C4-2B (cell line): Measurements from ENCODE around the gene CEACAM6.

Experiments
- ZFX ChIP-seq: fragments of 450-650 bp; IDR thresholded peaks from 2 replicates; pipeline ENCODE4 v1.6.1; 2017
- TF ChIP-seq, protein P1 (sequence below): fragments of 450-650 bp; conservative IDR thresholded peaks from 2 replicates; pipeline ENCODE4 v1.5.1; 2017; ENCODE audit warnings: mild to moderate bottlenecking

DNA sequence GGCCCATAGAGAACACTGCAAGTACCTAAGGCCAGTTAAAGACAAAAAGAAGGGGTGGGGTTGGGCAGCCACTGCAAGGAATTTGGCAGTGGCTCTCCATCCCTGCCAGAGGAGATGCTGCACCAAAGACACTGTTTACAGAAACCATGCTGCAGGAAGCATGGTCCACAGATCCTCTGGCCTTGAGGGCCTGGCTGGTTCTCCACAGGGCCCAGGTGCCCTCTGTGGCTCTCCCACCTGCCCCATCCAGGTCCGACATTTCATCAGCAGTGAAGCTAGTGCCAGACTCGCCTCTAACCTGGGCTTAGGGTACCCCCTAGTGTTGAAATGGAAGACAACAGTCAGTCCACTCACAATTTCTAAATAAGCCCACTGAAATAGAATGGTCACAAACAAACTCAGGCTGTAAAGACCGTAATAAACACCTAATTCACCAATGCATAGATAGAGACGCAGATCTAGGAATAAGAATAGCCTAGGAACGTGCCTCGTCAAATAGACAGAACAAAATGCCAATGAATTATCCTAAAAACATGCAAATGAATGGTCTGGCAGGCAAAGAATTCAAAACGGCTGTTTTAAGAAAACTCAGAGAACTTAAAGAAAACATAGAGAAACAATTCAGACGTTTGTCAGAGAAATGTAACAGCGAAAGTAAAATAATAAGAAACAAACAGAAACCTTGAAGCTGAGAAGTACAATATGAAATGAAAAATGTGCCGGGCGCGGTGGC is 65.8 kb downstream of the CEACAM6 start:
- TF ChIP-seq, protein P1, sequence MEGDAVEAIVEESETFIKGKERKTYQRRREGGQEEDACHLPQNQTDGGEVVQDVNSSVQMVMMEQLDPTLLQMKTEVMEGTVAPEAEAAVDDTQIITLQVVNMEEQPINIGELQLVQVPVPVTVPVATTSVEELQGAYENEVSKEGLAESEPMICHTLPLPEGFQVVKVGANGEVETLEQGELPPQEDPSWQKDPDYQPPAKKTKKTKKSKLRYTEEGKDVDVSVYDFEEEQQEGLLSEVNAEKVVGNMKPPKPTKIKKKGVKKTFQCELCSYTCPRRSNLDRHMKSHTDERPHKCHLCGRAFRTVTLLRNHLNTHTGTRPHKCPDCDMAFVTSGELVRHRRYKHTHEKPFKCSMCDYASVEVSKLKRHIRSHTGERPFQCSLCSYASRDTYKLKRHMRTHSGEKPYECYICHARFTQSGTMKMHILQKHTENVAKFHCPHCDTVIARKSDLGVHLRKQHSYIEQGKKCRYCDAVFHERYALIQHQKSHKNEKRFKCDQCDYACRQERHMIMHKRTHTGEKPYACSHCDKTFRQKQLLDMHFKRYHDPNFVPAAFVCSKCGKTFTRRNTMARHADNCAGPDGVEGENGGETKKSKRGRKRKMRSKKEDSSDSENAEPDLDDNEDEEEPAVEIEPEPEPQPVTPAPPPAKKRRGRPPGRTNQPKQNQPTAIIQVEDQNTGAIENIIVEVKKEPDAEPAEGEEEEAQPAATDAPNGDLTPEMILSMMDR: peak; percentile 63
- TF ChIP-seq ZFX: no peak
